ENCODE results near the gene SDCBP2. TPM values are rescaled to one million over a fixed set of nuclear protein-coding genes. Genes with fewer than 3 reads are reported as not detected.

Gene SDCBP2
- total RNA-seq, 1 experiment from 2014 or later, result 1.9 TPM

DNA sequence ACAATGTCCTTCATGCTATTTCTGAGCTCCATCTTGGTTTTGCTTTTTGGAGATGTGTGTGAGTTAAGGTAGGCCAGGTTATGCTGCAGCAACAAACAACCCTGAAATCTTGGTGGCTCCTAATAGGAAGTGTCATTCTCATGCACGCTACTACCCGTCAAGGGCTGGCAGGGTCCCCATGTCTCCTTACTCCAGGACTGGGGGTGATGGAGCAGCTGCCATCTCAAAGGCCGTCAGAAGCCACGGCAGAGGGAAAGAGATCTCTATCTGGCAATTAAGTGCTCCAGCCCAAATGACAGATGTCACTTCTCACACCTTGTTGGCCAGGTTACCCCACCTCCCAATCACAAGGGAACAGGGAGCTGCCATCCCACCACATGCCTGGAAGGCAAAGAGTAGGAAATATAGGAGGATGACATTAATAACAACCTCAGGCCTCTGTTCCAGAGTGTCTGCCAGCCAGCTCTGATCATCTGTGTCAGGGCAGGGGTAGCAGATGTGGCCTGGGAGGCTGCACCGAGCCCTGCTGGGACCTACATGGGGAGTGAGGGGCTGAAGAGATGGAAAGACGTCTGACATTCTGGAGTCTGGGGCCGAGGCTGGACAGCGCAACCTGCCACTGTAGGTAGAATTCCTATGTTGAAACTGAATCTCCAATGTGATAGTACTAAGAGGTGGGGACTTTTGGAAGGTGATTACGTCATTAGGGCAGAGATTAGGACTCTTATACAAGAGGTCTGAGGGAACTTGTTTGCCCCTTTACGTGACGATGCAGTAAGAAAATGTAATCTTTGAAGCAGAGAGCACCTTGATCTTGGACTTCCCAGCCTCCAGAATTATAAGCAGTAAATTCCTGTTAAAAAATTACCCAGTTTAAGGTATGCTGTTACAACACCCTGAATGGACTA lies 4.8 kb upstream of the SDCBP2 start:
- Histone ChIP-seq H4K91ac (ENCODE audit: insufficient read length, low read depth, low read length) (no peak overlapping the region), H2AK5ac (ENCODE audit: insufficient read length, low read length) (no peak overlapping the region), H3K9me3 (ENCODE audit: control insufficient read depth, low read depth, low read length) (no peaks in the 10 kb centered on the region), H3K56ac (ENCODE audit: insufficient read length, low read depth, low read length) (no peak overlapping the region), H3K4me2 (ENCODE audit: insufficient read depth, insufficient read length, low read length) (no peak overlapping the region), H2BK20ac (ENCODE audit: low read depth, low read length, poor library complexity, severe bottlenecking) (no peak overlapping the region), H2BK5ac (ENCODE audit: insufficient read length, low read length) (no peak overlapping the region), H3K4ac (ENCODE audit: low read depth, low read length) (no peak overlapping the region), H2BK120ac (ENCODE audit: low read depth, low read length, poor library complexity, severe bottlenecking) (no peak overlapping the region), H3K79me2 (ENCODE audit: insufficient read depth, low read length) (no peaks in the 10 kb centered on the region; the same call in 1 of the 2 replicates), H3K4me1 (ENCODE audit: insufficient read depth, low read length) (no peaks in the 10 kb centered on the region), H2AFZ (ENCODE audit: low read length) (no peak overlapping the region), H3K18ac (ENCODE audit: insufficient read length, low read depth, low read length) (no peak overlapping the region), H3K79me1 (ENCODE audit: insufficient read depth, low read depth, low read length, poor library complexity, severe bottlenecking) (peaks cover 4% of the 10 kb centered on the region), H2BK15ac (ENCODE audit: low read depth, low read length) (no peak overlapping the region), H3K27ac (ENCODE audit: insufficient read length, low read depth, low read length) (no peak overlapping the region), H3K9ac (ENCODE audit: extremely low read depth, insufficient read length, low read length) (no peak overlapping the region), H4K5ac (ENCODE audit: insufficient read length, low read depth, low read length) (no peak overlapping the region), H3K23ac (ENCODE audit: insufficient read length, low read depth, low read length) (no peak overlapping the region), H4K8ac (replicated peaks; ENCODE audit: insufficient read length, low read depth, low read length) (no peak overlapping the region), H3K27me3 (ENCODE audit: insufficient read depth, low read length) (no peaks in the 10 kb centered on the region), H3K23me2 (ENCODE audit: insufficient read length, low read depth, low read length, poor library complexity, severe bottlenecking) (no peaks in the 10 kb centered on the region), H2BK12ac (ENCODE audit: insufficient read length, low read depth, low read length) (no peak overlapping the region), H3T11ph (ENCODE audit: low read length) (no peak overlapping the region), H4K20me1 (ENCODE audit: control insufficient read depth, insufficient read depth, insufficient read length) (peaks cover 2% of the 10 kb centered on the region), H3K14ac (ENCODE audit: insufficient read depth, low read length) (no peak overlapping the region)
- no peaks in the 10 kb centered on the region for H3K9me3 Mint-ChIP-seq
- WGBS (ENCODE audit: extremely low coverage, insufficient read length, low lambda C conversion rate), result no CpG with 5 or more reads among the region's 11 CpGs
- peaks cover 5 to 9% of the 10 kb centered on the region in 2 experiments for H3K4me1 Mint-ChIP-seq
- DNase-seq, result peak; percentile 8
- H3K27ac Mint-ChIP-seq, result no peak overlapping the region
- no peak overlapping the region for H3K4me3 Mint-ChIP-seq
- H3K27me3 Mint-ChIP-seq (ENCODE audit: low read depth), result no peaks in the 10 kb centered on the region
- TF ChIP-seq, protein P1, sequence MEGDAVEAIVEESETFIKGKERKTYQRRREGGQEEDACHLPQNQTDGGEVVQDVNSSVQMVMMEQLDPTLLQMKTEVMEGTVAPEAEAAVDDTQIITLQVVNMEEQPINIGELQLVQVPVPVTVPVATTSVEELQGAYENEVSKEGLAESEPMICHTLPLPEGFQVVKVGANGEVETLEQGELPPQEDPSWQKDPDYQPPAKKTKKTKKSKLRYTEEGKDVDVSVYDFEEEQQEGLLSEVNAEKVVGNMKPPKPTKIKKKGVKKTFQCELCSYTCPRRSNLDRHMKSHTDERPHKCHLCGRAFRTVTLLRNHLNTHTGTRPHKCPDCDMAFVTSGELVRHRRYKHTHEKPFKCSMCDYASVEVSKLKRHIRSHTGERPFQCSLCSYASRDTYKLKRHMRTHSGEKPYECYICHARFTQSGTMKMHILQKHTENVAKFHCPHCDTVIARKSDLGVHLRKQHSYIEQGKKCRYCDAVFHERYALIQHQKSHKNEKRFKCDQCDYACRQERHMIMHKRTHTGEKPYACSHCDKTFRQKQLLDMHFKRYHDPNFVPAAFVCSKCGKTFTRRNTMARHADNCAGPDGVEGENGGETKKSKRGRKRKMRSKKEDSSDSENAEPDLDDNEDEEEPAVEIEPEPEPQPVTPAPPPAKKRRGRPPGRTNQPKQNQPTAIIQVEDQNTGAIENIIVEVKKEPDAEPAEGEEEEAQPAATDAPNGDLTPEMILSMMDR (conservative IDR thresholded peaks at IDR 0.05), result no peak
- H3K36me3 Mint-ChIP-seq (ENCODE audit: insufficient read depth in 1 of 3, low read depth in 3 of 3), result peaks cover 13 to 29% (median 22%) of the 10 kb centered on the region in 3 experiments; a peak in 6 of 7 replicates

All from H9 (cell line).